ENCODE data around the gene LTC4S. TPM values are rescaled to one million over a fixed set of nuclear protein-coding genes. Genes with fewer than 3 reads are reported as not detected.

The LTC4S gene
- total and polyA plus RNA-seq, 3 experiments from 2014 or later, result 0.57 to 4.0 (median 1.0) TPM

GRCh38 chr5:179824745-179825112 lies 30.9 kb downstream of the LTC4S start:
- H3K36me3 ChIP-seq (ENCODE audit: insufficient read depth, low read length), result peaks cover 35% of the 10 kb centered on the region
- Mint-ChIP-seq H3K4me3 (no peak overlapping the region), H3K36me3 (peaks cover 8 to 84% (median 15%) of the 10 kb centered on the region in 3 donors), H3K27me3 (peaks cover 0 to 5% of the 10 kb centered on the region in 2 donors), H3K4me1 (peaks cover 32 to 64% (median 41%) of the 10 kb centered on the region in 3 donors), H3K9me3 (peaks cover 0 to 4% (median 0%) of the 10 kb centered on the region in 5 donors), H3K27ac (peak overlapping the region in 6 of 8 donors; percentile 40 to 98 (median 60))
- no peaks in the 10 kb centered on the region for H3K9me3 ChIP-seq (ENCODE audit: low read length)
- no peak overlapping the region for H3K4me3 ChIP-seq (ENCODE audit: low read length)
- no peaks in the 10 kb centered on the region for H3K27me3 ChIP-seq (ENCODE audit: insufficient read depth, low read length, poor library complexity, severe bottlenecking)
- H3K27ac ChIP-seq (ENCODE audit: low read depth, low read length), result no peak overlapping the region
- H3K4me1 ChIP-seq (ENCODE audit: insufficient read depth, low read length), result peaks cover 22% of the 10 kb centered on the region
- ChIA-PET POLR2A (no interaction called here), CTCF (interaction anchor here (1.0 kb wide), 1 partner anchor 22 kb away, joined by 3 read pairs; no protein-coding TSS in a partner anchor)
- no peak for DNase-seq

GRCh38 chr5:179825655-179826182 lies 31.9 kb downstream of the LTC4S start:
- H3K27me3 ChIP-seq (ENCODE audit: insufficient read depth, low read length, poor library complexity, severe bottlenecking), result no peaks in the 10 kb centered on the region
- Mint-ChIP-seq H3K4me3 (peak overlapping the region in 1 of 7 donors; percentile 8), H3K27me3 (peaks cover 0 to 5% of the 10 kb centered on the region in 2 donors), H3K27ac (peak overlapping the region in 3 of 8 donors; percentile 53 to 98 (median 73)), H3K36me3 (peaks cover 8 to 93% (median 16%) of the 10 kb centered on the region in 3 donors), H3K4me1 (peaks cover 26 to 55% (median 35%) of the 10 kb centered on the region in 3 donors), H3K9me3 (peaks cover 0 to 4% (median 0%) of the 10 kb centered on the region in 5 donors)
- peaks cover 42% of the 10 kb centered on the region for H3K36me3 ChIP-seq (ENCODE audit: insufficient read depth, low read length)
- no peak overlapping the region for H3K4me3 ChIP-seq (ENCODE audit: low read length)
- POLR2A ChIA-PET, result no interaction called here
- CTCF ChIA-PET, result no interaction called here
- no peaks in the 10 kb centered on the region for H3K9me3 ChIP-seq (ENCODE audit: low read length)
- H3K4me1 ChIP-seq (ENCODE audit: insufficient read depth, low read length), result peaks cover 14% of the 10 kb centered on the region
- no peak for DNase-seq
- no peak overlapping the region for H3K27ac ChIP-seq (ENCODE audit: low read depth, low read length)

GRCh38 chr5:179827680-179828079 lies 33.9 kb downstream of the LTC4S start:
- Histone ChIP-seq H3K27me3 (ENCODE audit: insufficient read depth, low read length, poor library complexity, severe bottlenecking) (no peaks in the 10 kb centered on the region), H3K4me1 (ENCODE audit: insufficient read depth, low read length) (peaks cover 4% of the 10 kb centered on the region), H3K9me3 (ENCODE audit: low read length) (no peaks in the 10 kb centered on the region), H3K27ac (ENCODE audit: low read depth, low read length) (no peak overlapping the region), H3K36me3 (ENCODE audit: insufficient read depth, low read length) (peaks cover 59% of the 10 kb centered on the region), H3K4me3 (ENCODE audit: low read length) (no peak overlapping the region)
- H3K4me3 Mint-ChIP-seq, result peak overlapping the region in 1 of 7 donors; percentile 24
- peak overlapping the region in 5 of 8 donors; percentile 20 to 98 (median 52) for H3K27ac Mint-ChIP-seq
- H3K9me3 Mint-ChIP-seq, result no peaks in the 10 kb centered on the region
- peak in 1 of 5 donors; percentile 42 for DNase-seq
- ChIA-PET POLR2A (no interaction called here), CTCF (no interaction called here)
- peaks cover 13 to 98% (median 24%) of the 10 kb centered on the region in 3 donors for H3K36me3 Mint-ChIP-seq
- no peaks in the 10 kb centered on the region for H3K27me3 Mint-ChIP-seq
- peaks cover 14 to 42% (median 24%) of the 10 kb centered on the region in 3 donors for H3K4me1 Mint-ChIP-seq

GRCh38 chr5:179828756-179829421 lies 35.1 kb downstream of the LTC4S start:
- H3K36me3 ChIP-seq (ENCODE audit: insufficient read depth, low read length), result peaks cover 71% of the 10 kb centered on the region
- DNase-seq, result peak in 1 of 5 donors; percentile 30
- Mint-ChIP-seq H3K4me3 (no peak overlapping the region), H3K9me3 (no peaks in the 10 kb centered on the region), H3K36me3 (peaks cover 13 to 98% (median 22%) of the 10 kb centered on the region in 3 donors), H3K27ac (peak overlapping the region in 7 of 8 donors; percentile 24 to 98 (median 83)), H3K27me3 (peaks cover 0 to 2% of the 10 kb centered on the region in 2 donors), H3K4me1 (peaks cover 10 to 39% (median 15%) of the 10 kb centered on the region in 3 donors)
- ChIA-PET POLR2A (no interaction called here), CTCF (interaction anchor here (1.9 kb wide), 1 partner anchor 27 kb away, joined by 9 read pairs; no protein-coding TSS in a partner anchor)
- no peak overlapping the region for H3K27ac ChIP-seq (ENCODE audit: low read depth, low read length)
- no peaks in the 10 kb centered on the region for H3K9me3 ChIP-seq (ENCODE audit: low read length)
- H3K4me3 ChIP-seq (ENCODE audit: low read length), result no peak overlapping the region
- no peaks in the 10 kb centered on the region for H3K27me3 ChIP-seq (ENCODE audit: insufficient read depth, low read length, poor library complexity, severe bottlenecking)
- no peaks in the 10 kb centered on the region for H3K4me1 ChIP-seq (ENCODE audit: insufficient read depth, low read length)

- POLR2A ChIA-PET, result interaction anchor here (0.6 to 1.0 kb wide), 2 partner anchors 8 to 29 kb away, joined by 3 to 4 read pairs; partner anchors contain the start of gene MRNIP
- H3K9me3 ChIP-seq (ENCODE audit: low read length), result no peaks in the 10 kb centered on the region
- H3K9me3 Mint-ChIP-seq, result no peaks in the 10 kb centered on the region
- peak overlapping the region in 1 of 7 donors; percentile 32 for H3K4me3 Mint-ChIP-seq
- no peak overlapping the region for H3K27ac ChIP-seq (ENCODE audit: low read depth, low read length)
- peaks cover 7 to 33% (median 10%) of the 10 kb centered on the region in 3 donors for H3K4me1 Mint-ChIP-seq
- CTCF ChIA-PET, result interaction anchor here (1.9 kb wide), 1 partner anchor 28 kb away, joined by 9 read pairs; no protein-coding TSS in a partner anchor
- no peaks in the 10 kb centered on the region for H3K27me3 ChIP-seq (ENCODE audit: insufficient read depth, low read length, poor library complexity, severe bottlenecking)
- peaks cover 61% of the 10 kb centered on the region for H3K36me3 ChIP-seq (ENCODE audit: insufficient read depth, low read length)
- H3K4me1 ChIP-seq (ENCODE audit: insufficient read depth, low read length), result no peaks in the 10 kb centered on the region
- H3K36me3 Mint-ChIP-seq, result peaks cover 9 to 90% (median 19%) of the 10 kb centered on the region in 3 donors
- H3K4me3 ChIP-seq (ENCODE audit: low read length), result no peak overlapping the region
- H3K27me3 Mint-ChIP-seq, result peaks cover 0 to 2% of the 10 kb centered on the region in 2 donors
- peak in 1 of 5 donors; percentile 25 for DNase-seq
- H3K27ac Mint-ChIP-seq, result peak overlapping the region in 5 of 8 donors; percentile 2 to 73 (median 23)
Observed at GRCh38 chr5:179829732-179830435, 36.1 kb downstream of the LTC4S start.

- Mint-ChIP-seq H3K4me3 (no peak overlapping the region), H3K27ac (peak overlapping the region in 3 of 8 donors; percentile 12 to 73 (median 47)), H3K27me3 (peaks cover 0 to 2% of the 10 kb centered on the region in 2 donors), H3K36me3 (peaks cover 11 to 89% (median 22%) of the 10 kb centered on the region in 3 donors), H3K9me3 (no peaks in the 10 kb centered on the region), H3K4me1 (peaks cover 8 to 30% (median 11%) of the 10 kb centered on the region in 3 donors)
- peaks cover 53% of the 10 kb centered on the region for H3K36me3 ChIP-seq (ENCODE audit: insufficient read depth, low read length)
- H3K9me3 ChIP-seq (ENCODE audit: low read length), result no peaks in the 10 kb centered on the region
- ChIA-PET POLR2A (interaction anchor here (1.0 kb wide), 1 partner anchor 9 kb away, joined by 4 read pairs; no protein-coding TSS in a partner anchor), CTCF (interaction anchor here (1.9 kb wide), 1 partner anchor 29 kb away, joined by 9 read pairs; no protein-coding TSS in a partner anchor)
- peaks cover under 1% of the 10 kb centered on the region for H3K4me1 ChIP-seq (ENCODE audit: insufficient read depth, low read length)
- no peaks in the 10 kb centered on the region for H3K27me3 ChIP-seq (ENCODE audit: insufficient read depth, low read length, poor library complexity, severe bottlenecking)
- H3K27ac ChIP-seq (ENCODE audit: low read depth, low read length), result no peak overlapping the region
- no peak overlapping the region for H3K4me3 ChIP-seq (ENCODE audit: low read length)
- DNase-seq, result peak in 1 of 5 donors; percentile 36
Observed at GRCh38 chr5:179830818-179831468, 37.2 kb downstream of the LTC4S start.

- ChIA-PET CTCF (interaction anchor here (1.0 kb wide), 1 partner anchor 11 kb away, joined by 3 read pairs; no protein-coding TSS in a partner anchor), POLR2A (no interaction called here)
- peak in 1 of 5 donors; percentile 38 for DNase-seq
- no peak overlapping the region for H3K27ac ChIP-seq (ENCODE audit: low read depth, low read length)
- H3K9me3 ChIP-seq (ENCODE audit: low read length), result no peaks in the 10 kb centered on the region
- peaks cover 0 to 2% of the 10 kb centered on the region in 2 donors for H3K27me3 Mint-ChIP-seq
- H3K36me3 ChIP-seq (ENCODE audit: insufficient read depth, low read length), result peaks cover 60% of the 10 kb centered on the region
- no peaks in the 10 kb centered on the region for H3K27me3 ChIP-seq (ENCODE audit: insufficient read depth, low read length, poor library complexity, severe bottlenecking)
- H3K36me3 Mint-ChIP-seq, result peaks cover 13 to 89% (median 29%) of the 10 kb centered on the region in 3 donors
- peaks cover 20 to 38% (median 20%) of the 10 kb centered on the region in 3 donors for H3K4me1 Mint-ChIP-seq
- H3K4me3 ChIP-seq (ENCODE audit: low read length), result no peak overlapping the region
- H3K9me3 Mint-ChIP-seq, result no peaks in the 10 kb centered on the region
- H3K4me3 Mint-ChIP-seq, result no peak overlapping the region
- peak overlapping the region in 4 of 8 donors; percentile 23 to 82 (median 55) for H3K27ac Mint-ChIP-seq
- peaks cover 13% of the 10 kb centered on the region for H3K4me1 ChIP-seq (ENCODE audit: insufficient read depth, low read length)
Observed at GRCh38 chr5:179832039-179832745, 38.4 kb downstream of the LTC4S start.

Data from CD8-positive, alpha-beta memory T cell (primary cell).